HG03175 (cell line): ENCODE results near the gene HTT-AS.
A peak's percentile ranks its signal among the peaks of the same experiment; 100 is the strongest.
"Not testable (repeated sequence)": the region's sequence is repeated elsewhere in the genome, so short reads cannot be mapped to it uniquely, and the experiment has no call there.

Source experiments
- ATAC-seq: cut with Tn5 transposase; IDR thresholded peaks from one replicate; pipeline ENCODE4 v1.9.1; 2021; ENCODE audit warnings: mild to moderate bottlenecking, moderate library complexity; ENCODE audit not compliant: unreplicated experiment

The HTT-AS gene

DNA sequence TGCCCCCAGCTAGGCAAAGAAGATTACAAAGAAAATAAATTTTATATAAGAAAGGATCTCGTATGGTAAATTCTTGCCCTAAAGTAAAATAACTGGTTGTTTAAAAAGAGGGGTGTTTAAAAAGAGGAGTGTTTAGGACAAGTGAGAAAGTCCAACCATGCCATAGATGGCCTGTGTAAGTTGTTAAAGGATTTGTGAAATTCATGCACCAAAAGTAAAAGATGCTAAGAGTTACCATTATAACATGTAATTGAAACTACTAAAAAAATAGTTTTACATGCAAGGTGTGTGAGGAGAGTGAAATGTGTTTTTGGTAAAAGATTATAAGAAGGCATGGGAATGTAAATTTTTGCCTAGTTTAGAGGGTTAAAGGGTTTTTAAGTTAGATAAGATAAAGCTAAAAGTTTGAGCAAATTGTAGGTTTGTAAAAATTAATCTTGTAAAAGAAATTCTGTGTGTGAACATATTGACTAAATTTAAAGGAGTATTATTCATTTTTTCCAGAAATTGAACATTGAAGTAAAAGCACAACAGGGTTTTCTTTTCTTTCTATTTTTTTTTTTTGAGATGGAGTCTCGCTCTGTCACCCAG is 20.1 kb downstream of the HTT-AS start:
- no peak for ATAC-seq

GRCh38 chr4:3051141-3051897 is 23.0 kb downstream of the HTT-AS start:
- not testable (repeated sequence) for ATAC-seq

- ATAC-seq: peak; percentile 90
Measured at GRCh38 chr4:3047464-3048286, 26.7 kb downstream of the HTT-AS start.

GRCh38 chr4:3046623-3047022 is 27.7 kb downstream of the HTT-AS start:
- no peak for ATAC-seq

- ATAC-seq: no peak
Measured at GRCh38 chr4:3046162-3046561, 28.2 kb downstream of the HTT-AS start.

GRCh38 chr4:3044870-3045819 is 29.2 kb downstream of the HTT-AS start:
- ATAC-seq: no peak

DNA sequence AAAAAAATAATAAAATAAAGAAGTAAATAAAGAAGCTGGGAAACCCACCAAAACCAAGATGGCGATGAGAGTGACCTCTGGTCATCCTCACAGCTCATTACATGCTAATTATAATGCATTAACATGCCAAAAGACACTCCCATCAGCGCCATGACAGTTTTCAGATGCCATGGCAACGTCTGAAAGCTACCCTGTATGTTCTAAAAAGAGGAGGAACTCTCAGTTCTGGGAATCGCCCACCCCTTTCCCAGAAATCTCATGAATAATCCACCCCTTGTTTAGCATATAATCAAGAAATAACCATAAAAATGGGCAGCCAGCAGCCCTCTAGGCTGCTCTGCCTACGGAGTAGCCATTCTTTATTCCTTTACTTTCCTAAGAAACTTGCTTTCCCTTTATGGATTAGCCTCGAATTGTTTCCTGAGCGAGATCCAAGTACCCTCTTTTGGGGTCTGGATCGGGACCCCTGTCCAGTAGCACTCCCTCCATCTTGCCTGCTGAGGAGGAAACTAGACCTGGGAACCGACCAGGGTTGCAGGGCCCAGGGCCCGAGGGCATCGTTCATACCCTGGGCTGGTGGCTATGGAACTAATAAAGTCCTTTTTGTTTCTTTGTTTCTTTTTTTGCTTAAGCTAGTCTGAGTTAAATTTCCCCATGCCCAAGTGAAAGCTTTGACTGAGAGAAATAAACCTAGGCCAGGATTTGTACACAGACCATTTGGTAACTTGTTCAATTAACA is 30.9 kb downstream of the HTT-AS start:
- no peak for ATAC-seq

GRCh38 chr4:3042226-3042625 is 32.1 kb downstream of the HTT-AS start:
- no peak for ATAC-seq

DNA sequence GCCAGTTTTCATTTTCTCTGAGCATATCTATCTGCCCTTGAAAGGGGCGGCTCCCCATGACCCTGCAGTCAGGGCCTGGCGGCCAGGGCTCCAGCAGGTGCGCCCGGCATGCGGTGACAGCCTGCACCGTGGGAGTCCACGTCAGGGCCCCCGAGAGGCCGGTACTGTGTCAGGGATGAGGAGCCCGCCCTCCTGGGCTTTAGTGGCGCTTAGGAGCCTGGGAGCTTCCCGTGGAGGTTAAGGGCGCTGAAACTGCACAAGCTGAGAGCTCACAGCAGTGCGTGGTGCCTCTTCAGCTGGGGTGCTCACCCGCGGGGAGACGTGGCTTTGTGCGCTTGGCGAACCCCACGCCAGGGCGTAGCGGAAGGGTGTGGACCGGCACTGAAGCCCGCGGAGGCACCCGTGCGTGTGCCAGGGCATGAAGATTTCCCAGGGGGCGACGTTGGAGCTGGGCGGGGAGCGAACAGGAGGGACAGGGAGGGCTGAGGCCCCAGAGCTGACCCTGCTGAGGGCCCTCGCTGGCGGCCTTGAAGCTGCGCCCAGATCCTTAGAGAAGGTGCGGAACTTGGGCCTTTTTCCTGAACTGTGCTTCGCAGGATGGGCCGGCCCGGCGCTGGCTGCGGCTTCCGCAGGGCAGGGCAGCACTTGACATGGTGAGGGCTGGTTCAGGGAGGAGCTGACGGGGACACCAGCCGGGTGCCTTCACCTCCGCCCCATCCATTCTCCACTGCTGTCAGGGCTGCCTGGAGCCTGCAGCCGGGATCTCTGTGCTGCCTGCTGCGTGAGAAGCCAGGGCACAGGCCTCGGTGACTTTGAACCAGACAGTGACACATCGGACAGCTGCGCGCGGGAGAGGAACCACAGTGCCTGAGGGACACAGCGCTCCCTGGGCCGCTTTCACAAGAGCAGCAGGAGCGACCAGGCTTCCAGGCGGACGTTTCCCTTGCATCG is 32.9 kb downstream of the HTT-AS start:
- no peak for ATAC-seq

DNA sequence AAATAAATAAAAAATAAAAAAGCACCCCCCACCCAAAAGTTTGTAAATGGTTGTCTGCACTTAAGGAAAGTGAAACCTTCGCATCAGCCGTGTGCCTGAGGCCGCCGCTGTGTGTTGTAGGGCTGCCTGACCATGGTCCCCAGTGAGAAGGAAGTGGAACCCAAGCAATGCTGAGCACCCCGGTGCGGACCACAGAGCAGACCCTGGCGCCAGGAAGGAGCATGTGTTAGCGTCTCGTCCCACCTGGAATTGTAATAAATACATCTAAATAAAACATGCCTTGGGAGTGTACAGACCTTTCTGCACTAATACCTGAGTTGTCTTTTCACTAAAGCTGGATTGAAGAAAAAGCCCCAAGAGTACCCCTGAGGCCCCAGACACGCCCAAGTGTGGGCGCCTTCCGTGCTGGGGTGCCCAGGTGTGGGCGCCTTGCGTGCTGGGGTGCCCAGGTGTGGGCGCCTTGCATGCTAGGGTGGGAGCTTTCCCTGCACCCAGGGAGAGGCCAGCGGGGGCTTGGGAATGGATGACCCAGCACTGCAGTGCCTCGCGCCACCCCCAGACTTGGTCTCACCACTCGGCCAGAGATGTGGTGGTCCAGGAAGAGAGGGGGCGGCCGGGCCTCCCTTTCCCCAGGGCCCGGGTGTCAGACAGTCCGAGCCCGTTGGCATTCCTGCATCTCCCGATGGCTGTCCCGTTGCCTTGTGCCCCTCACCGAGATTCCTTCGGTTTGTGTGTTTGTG is 33.7 kb downstream of the HTT-AS start:
- peak; percentile 48 for ATAC-seq

GRCh38 chr4:3039706-3040366 is 34.5 kb downstream of the HTT-AS start:
- no peak for ATAC-seq

GRCh38 chr4:3037957-3038461 is 36.3 kb downstream of the HTT-AS start:
- no peak for ATAC-seq

- no peak for ATAC-seq
Measured at GRCh38 chr4:3036131-3036952, 38.0 kb downstream of the HTT-AS start.

DNA sequence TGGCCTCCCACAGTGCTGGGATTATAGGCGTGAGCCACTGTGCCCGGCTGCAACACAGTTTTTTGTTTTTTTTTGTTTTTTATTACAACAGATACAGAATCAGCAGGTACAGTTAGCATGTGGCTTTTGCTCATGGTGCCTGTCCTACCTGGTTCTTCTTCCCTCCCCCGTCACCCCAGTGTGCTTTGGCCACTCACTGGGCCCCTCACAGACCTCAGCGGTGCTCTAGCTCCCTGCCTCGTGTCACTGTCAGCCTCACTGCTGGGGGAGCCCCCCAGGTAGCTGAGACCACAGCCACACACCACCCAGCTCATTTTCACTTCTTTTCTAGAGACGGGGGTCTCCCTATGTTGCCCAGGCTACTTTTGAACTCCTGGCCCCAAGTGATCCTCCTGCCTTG is 38.7 kb downstream of the HTT-AS start:
- no peak for ATAC-seq

GRCh38 chr4:3035249-3035648 is 39.1 kb downstream of the HTT-AS start:
- no peak for ATAC-seq

DNA sequence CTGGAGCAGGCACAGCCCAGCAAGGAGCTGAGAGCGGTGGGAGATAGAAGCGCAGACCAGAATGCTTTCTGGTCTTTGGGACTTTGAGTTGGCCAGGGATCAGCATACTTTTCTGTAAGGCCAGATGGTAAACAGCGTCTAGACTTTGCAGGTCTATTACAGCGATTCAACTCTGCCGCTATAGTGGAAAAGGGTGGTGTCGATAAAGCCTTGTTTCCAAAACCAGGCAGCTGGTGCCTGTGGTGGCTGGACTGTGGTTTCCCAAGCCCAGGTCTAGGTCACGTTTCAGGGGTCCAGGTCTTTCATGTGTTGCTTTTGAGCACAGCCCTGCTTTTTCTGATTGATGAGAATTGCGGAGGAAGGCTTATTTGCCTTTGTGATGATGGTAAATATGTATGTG is 40.1 kb downstream of the HTT-AS start:
- no peak for ATAC-seq
